ENCODE data around the gene TF. TPM values are rescaled to one million over a fixed set of nuclear protein-coding genes. Genes with fewer than 3 reads are reported as not detected.
A peak's percentile ranks its signal among the peaks of the same experiment; 100 is the strongest.

Gene TF
- total RNA-seq, 1 experiment from 2014 or later, result 0.09 TPM

GRCh38 chr3:133758568-133758928, 12.4 kb downstream of the TF start:
- no peak overlapping the region for H3K4ac ChIP-seq (ENCODE audit: low read depth, low read length)
- no peak overlapping the region for H4K8ac ChIP-seq (replicated peaks; ENCODE audit: insufficient read length, low read depth, low read length)
- no peaks in the 10 kb centered on the region for H3K23me2 ChIP-seq (ENCODE audit: insufficient read length, low read depth, low read length, poor library complexity, severe bottlenecking)
- H3K79me1 ChIP-seq (ENCODE audit: insufficient read depth, low read depth, low read length, poor library complexity, severe bottlenecking), result no peaks in the 10 kb centered on the region
- H3T11ph ChIP-seq (ENCODE audit: low read length), result no peak overlapping the region
- no peak overlapping the region for H3K9ac ChIP-seq (ENCODE audit: extremely low read depth, insufficient read length, low read length)
- no peak overlapping the region for H2AK5ac ChIP-seq (ENCODE audit: insufficient read length, low read length)
- no peak overlapping the region for H3K4me3 Mint-ChIP-seq
- H4K5ac ChIP-seq (ENCODE audit: insufficient read length, low read depth, low read length), result no peak overlapping the region
- H3K23ac ChIP-seq (ENCODE audit: insufficient read length, low read depth, low read length), result no peak overlapping the region
- WGBS (ENCODE audit: extremely low coverage, insufficient read length, low lambda C conversion rate), result no CpG with 5 or more reads among the region's 1 CpG
- no peak for DNase-seq
- H3K27ac Mint-ChIP-seq, result peak overlapping the region in 1 of 3 experiments; percentile 8; a peak in 2 of 7 replicates
- no peaks in the 10 kb centered on the region for H3K79me2 ChIP-seq (ENCODE audit: insufficient read depth, low read length)
- no peaks in the 10 kb centered on the region for H3K4me1 ChIP-seq (ENCODE audit: insufficient read depth, low read length)
- peaks cover 7% of the 10 kb centered on the region for H3K27me3 Mint-ChIP-seq (ENCODE audit: low read depth)
- no peak overlapping the region for H2AFZ ChIP-seq (ENCODE audit: low read length)
- H3K9me3 Mint-ChIP-seq, result no peaks in the 10 kb centered on the region
- no peak overlapping the region for H3K18ac ChIP-seq (ENCODE audit: insufficient read length, low read depth, low read length)
- no peak overlapping the region for H3K56ac ChIP-seq (ENCODE audit: insufficient read length, low read depth, low read length)
- no peaks in the 10 kb centered on the region; a peak in 1 of 7 replicates for H3K36me3 Mint-ChIP-seq (ENCODE audit: insufficient read depth in 1 of 3, low read depth in 3 of 3)
- no peak overlapping the region for H2BK5ac ChIP-seq (ENCODE audit: insufficient read length, low read length)
- H3K14ac ChIP-seq (ENCODE audit: insufficient read depth, low read length), result no peak overlapping the region
- no peak overlapping the region for H2BK12ac ChIP-seq (ENCODE audit: insufficient read length, low read depth, low read length)
- H3K27me3 ChIP-seq (ENCODE audit: insufficient read depth, low read length), result no peaks in the 10 kb centered on the region
- H3K4me1 Mint-ChIP-seq, result peaks cover 25 to 26% of the 10 kb centered on the region in 2 experiments
- no peak overlapping the region for H2BK15ac ChIP-seq (ENCODE audit: low read depth, low read length)
- no peak for TF ChIP-seq CTCF (conservative IDR thresholded peaks at IDR 0.05)
- H4K91ac ChIP-seq (ENCODE audit: insufficient read length, low read depth, low read length), result no peak overlapping the region
- no peak overlapping the region for H3K4me2 ChIP-seq (ENCODE audit: insufficient read depth, insufficient read length, low read length)
- H3K9me3 ChIP-seq (ENCODE audit: control insufficient read depth, low read depth, low read length), result no peaks in the 10 kb centered on the region
- no peak overlapping the region for H3K27ac ChIP-seq (ENCODE audit: insufficient read length, low read depth, low read length)
- H2BK120ac ChIP-seq (ENCODE audit: low read depth, low read length, poor library complexity, severe bottlenecking), result no peak overlapping the region
- no peak overlapping the region for H2BK20ac ChIP-seq (ENCODE audit: low read depth, low read length, poor library complexity, severe bottlenecking)
- H4K20me1 ChIP-seq (ENCODE audit: control insufficient read depth, insufficient read depth, insufficient read length), result no peaks in the 10 kb centered on the region

All from H9 (cell line).